ENCODE results near the gene CTBP2. TPM values are rescaled to one million over a fixed set of nuclear protein-coding genes. Genes with fewer than 3 reads are reported as not detected.

CTBP2 gene
- total RNA-seq, 1 donor from 2014 or later: 32.9 TPM

DNA sequence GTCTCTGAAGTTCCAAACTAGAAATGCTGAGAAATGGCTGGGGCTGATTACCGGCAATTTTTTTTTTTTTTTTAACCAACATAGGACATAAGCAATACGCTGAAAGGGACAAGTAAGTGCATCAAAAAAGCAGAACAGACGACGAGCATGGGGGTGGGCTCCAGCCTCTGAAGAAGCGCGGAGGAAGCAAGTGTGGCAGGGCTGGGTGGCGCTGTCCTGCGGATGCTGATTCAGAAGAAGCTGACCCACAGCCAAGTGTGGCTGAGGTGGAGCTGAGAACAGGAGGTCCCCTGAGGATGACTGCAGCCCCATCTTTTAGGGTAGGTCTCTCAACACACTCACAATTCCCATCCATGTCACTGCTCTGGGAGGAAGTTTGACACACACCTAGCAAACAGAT, 65.6 kb downstream of the CTBP2 start:
- H3K27ac ChIP-seq (ENCODE audit: low read depth, low read length): no peak overlapping the region
- no peaks in the 10 kb centered on the region for H3K9me3 ChIP-seq (ENCODE audit: control insufficient read depth in 3 of 3, low read length in 3 of 3)
- peaks cover 0 to 2% (median 0%) of the 10 kb centered on the region in 3 donors for H3K36me3 ChIP-seq (ENCODE audit: control insufficient read depth in 3 of 3, insufficient read depth in 3 of 3, low read length in 3 of 3)
- peaks cover 33 to 65% (median 44%) of the 10 kb centered on the region in 3 donors for H3K4me1 ChIP-seq (ENCODE audit: control insufficient read depth in 3 of 3, insufficient read depth in 3 of 3, low read length in 3 of 3)
- H3K27me3 ChIP-seq (ENCODE audit: control insufficient read depth in 3 of 3, insufficient read depth in 3 of 3, low read length in 3 of 3): no peaks in the 10 kb centered on the region
- no peak overlapping the region for H3K9ac ChIP-seq (ENCODE audit: low read depth in 1 of 3, low read length in 3 of 3)
- no peak overlapping the region for H3K4me3 ChIP-seq (ENCODE audit: low read length in 3 of 3)

DNA sequence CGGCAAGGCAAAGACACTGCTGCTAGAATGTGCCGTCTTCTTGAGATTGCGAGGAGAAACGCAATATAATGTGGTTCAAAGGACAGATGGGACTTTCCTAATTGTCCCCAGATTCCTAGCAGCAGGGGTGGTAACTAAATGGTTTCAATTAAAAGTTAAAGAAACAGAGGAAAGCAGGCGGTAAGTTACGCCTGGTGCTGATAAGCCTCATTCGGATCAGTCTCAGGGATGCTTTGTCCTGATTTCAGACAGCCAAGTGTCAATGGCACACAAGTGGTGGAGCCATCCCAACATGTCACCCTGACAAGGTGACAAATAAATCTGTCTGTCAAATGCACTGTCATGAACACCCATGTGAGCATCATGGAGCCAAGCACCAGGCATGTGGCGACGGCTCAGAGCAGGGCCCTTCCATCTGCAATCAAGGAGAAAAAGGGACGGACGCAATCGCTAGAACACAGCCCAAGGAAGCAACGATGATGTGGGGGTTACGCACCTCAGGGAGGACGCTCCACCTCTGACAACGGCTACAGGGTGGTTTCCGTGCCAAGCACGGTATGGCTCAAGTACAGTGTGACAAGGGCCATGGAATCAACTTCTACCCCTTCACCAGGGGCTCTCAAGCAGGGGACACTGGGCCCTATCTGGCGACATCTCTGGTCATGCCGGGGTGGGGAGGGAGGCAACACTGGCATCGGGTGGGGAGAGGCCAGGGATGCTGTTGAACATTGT, 66.2 kb downstream of the CTBP2 start:
- no peaks in the 10 kb centered on the region for H3K9me3 ChIP-seq (ENCODE audit: control insufficient read depth in 3 of 3, low read length in 3 of 3)
- peaks cover 40 to 70% (median 51%) of the 10 kb centered on the region in 3 donors for H3K4me1 ChIP-seq (ENCODE audit: control insufficient read depth in 3 of 3, insufficient read depth in 3 of 3, low read length in 3 of 3)
- peak overlapping the region in 2 of 3 donors; percentile 6 to 49 for H3K4me3 ChIP-seq (ENCODE audit: low read length in 3 of 3)
- H3K36me3 ChIP-seq (ENCODE audit: control insufficient read depth in 3 of 3, insufficient read depth in 3 of 3, low read length in 3 of 3): peaks cover 0 to 2% (median 0%) of the 10 kb centered on the region in 3 donors
- peak overlapping the region in 2 of 3 donors; percentile 18 to 58 for H3K9ac ChIP-seq (ENCODE audit: low read depth in 1 of 3, low read length in 3 of 3)
- H3K27me3 ChIP-seq (ENCODE audit: control insufficient read depth in 3 of 3, insufficient read depth in 3 of 3, low read length in 3 of 3): no peaks in the 10 kb centered on the region
- peak overlapping the region; percentile 45 for H3K27ac ChIP-seq (ENCODE audit: low read depth, low read length)

DNA sequence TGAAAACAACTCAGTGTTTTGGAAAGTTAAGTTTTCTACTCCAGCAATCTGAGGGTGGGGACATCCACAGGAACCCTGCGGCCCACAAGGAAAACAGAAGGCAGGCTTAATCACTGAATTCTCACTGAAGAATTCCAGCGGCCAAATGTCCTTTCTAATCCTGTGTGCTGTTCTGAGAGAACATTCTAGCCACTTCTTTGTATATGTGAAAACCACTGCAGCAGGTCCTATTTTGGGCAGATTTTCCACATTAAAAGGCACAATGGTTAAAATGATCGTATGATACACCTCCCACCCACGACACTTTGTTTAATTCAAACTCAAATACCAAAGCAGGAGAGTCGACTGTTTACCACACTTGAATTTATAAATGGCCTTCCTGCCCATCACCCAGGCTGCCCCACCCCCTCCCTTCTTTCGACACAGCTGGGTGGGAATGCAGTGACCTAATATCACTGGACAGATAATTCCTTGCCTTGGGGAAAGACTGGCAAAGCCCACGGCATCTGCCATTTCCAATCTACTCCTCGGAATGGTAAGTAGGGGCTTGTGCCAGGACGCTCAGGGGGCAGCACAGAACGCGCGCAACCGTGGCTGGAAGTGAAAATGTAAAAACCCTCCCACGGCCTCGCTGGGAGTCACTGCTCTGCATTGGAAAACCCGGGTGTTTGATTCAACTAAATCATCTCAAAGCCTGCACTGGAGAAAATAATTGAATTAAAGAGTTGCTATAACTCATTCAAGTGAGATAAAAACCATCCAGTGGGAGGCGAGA, 67.0 kb downstream of the CTBP2 start:
- Histone ChIP-seq H3K4me3 (ENCODE audit: low read length in 3 of 3) (peak overlapping the region in 2 of 3 donors; percentile 24 to 49), H3K4me1 (ENCODE audit: control insufficient read depth in 3 of 3, insufficient read depth in 3 of 3, low read length in 3 of 3) (peaks cover 41 to 63% (median 51%) of the 10 kb centered on the region in 3 donors), H3K36me3 (ENCODE audit: control insufficient read depth in 3 of 3, insufficient read depth in 3 of 3, low read length in 3 of 3) (peaks cover 0 to 2% (median 0%) of the 10 kb centered on the region in 3 donors), H3K9me3 (ENCODE audit: control insufficient read depth in 3 of 3, low read length in 3 of 3) (no peaks in the 10 kb centered on the region), H3K9ac (ENCODE audit: low read depth in 1 of 3, low read length in 3 of 3) (peak overlapping the region; percentile 18 to 58 (median 24)), H3K27me3 (ENCODE audit: control insufficient read depth in 3 of 3, insufficient read depth in 3 of 3, low read length in 3 of 3) (no peaks in the 10 kb centered on the region), H3K27ac (ENCODE audit: low read depth, low read length) (peak overlapping the region; percentile 45)

DNA sequence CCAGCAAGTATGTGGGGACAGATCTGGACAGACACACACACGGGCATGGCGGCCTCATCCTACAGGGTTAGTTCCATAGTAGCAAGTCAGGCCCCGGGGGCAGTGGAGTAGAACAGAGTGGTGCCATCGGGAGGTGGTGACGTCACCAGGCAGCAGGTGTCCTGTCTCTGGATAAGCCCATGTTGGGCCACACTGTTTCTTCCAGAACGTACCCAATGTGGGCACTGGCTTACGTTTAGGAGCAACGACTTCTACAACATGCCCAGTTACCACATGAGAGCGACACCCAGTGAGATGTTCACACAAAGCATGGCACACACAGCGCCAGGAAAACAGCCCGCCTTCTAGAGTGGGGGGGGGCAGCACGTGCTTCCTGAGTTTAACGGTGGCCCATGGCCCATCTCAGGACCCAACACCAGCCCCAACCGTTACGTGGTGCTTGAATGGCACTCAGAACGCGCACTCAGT, 67.8 kb downstream of the CTBP2 start:
- Histone ChIP-seq H3K9me3 (ENCODE audit: control insufficient read depth in 3 of 3, low read length in 3 of 3) (no peaks in the 10 kb centered on the region), H3K4me3 (ENCODE audit: low read length in 3 of 3) (peak overlapping the region in 1 of 3 donors; percentile 41), H3K36me3 (ENCODE audit: control insufficient read depth in 3 of 3, insufficient read depth in 3 of 3, low read length in 3 of 3) (peaks cover 2 to 3% (median 2%) of the 10 kb centered on the region in 3 donors), H3K27ac (ENCODE audit: low read depth, low read length) (peak overlapping the region; percentile 45), H3K4me1 (ENCODE audit: control insufficient read depth in 3 of 3, insufficient read depth in 3 of 3, low read length in 3 of 3) (peaks cover 41 to 61% (median 54%) of the 10 kb centered on the region in 3 donors), H3K9ac (ENCODE audit: low read depth in 1 of 3, low read length in 3 of 3) (peak overlapping the region in 1 of 3 donors; percentile 18), H3K27me3 (ENCODE audit: control insufficient read depth in 3 of 3, insufficient read depth in 3 of 3, low read length in 3 of 3) (no peaks in the 10 kb centered on the region)

DNA sequence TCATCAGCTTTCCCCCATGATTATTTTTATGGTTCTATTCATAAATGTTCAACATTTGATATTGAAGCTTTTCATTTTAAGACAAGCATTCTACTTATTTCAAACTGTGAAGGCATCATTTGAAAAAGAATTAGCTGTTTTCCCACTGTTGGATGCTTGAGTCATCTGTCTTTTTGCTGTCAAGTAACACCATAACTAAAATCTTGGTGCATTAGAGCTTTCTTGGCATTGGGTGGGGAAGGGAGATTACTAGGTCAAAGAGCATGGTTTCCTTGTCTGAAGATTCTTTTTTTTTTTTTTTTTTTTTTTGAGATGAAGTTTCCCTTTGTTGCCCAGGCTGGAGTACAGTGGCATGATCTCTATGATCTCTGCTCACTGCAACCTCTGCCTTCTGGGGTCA, 68.5 kb downstream of the CTBP2 start:
- H3K27ac ChIP-seq (ENCODE audit: low read depth, low read length): no peak overlapping the region
- no peak overlapping the region for H3K4me3 ChIP-seq (ENCODE audit: low read length in 3 of 3)
- peaks cover 0 to 7% (median 5%) of the 10 kb centered on the region in 3 donors for H3K36me3 ChIP-seq (ENCODE audit: control insufficient read depth in 3 of 3, insufficient read depth in 3 of 3, low read length in 3 of 3)
- H3K27me3 ChIP-seq (ENCODE audit: control insufficient read depth in 3 of 3, insufficient read depth in 3 of 3, low read length in 3 of 3): no peaks in the 10 kb centered on the region
- peaks cover 41 to 64% (median 56%) of the 10 kb centered on the region in 3 donors for H3K4me1 ChIP-seq (ENCODE audit: control insufficient read depth in 3 of 3, insufficient read depth in 3 of 3, low read length in 3 of 3)
- no peaks in the 10 kb centered on the region for H3K9me3 ChIP-seq (ENCODE audit: control insufficient read depth in 3 of 3, low read length in 3 of 3)
- H3K9ac ChIP-seq (ENCODE audit: low read depth in 1 of 3, low read length in 3 of 3): no peak overlapping the region

DNA sequence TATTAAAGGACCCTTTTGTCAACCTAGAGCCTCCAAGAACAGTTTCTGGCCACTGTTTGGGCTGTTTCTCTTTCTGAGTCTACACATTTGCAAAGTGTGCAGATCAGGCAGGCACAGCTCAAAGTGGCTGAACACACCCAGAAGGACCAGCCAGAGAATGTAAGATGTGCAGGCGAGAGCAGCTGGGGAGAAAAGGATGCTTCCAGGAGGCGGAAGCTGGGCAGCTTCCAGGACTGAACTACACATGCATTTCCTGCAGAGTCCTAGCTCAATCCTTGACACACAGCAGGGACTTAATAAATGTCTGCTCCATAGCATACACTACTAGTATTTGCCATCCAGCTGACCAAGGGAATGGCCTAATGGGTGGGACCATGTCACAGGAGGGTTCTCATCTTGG, 70.9 kb downstream of the CTBP2 start:
- no peak overlapping the region for H3K9ac ChIP-seq (ENCODE audit: low read depth in 1 of 3, low read length in 3 of 3)

DNA sequence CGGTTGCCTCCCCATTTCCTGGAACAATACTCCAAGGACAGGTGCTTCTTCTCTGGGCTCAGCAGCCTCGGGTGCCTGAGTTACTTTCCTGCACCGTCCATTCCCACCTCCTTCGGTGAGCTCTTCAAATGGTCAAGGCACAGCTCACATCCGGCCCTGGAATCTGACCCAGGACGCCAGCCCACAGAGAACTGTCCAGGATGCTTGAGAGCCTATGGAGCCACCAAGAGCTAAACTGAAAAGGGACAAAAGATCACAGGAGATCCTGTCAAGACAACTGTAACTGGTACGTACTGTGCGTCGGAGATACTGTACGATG, 72.5 kb downstream of the CTBP2 start:
- Histone ChIP-seq H3K9ac (ENCODE audit: low read depth in 1 of 3, low read length in 3 of 3) (no peak overlapping the region), H3K27ac (ENCODE audit: low read depth, low read length) (no peak overlapping the region), H3K36me3 (ENCODE audit: control insufficient read depth in 3 of 3, insufficient read depth in 3 of 3, low read length in 3 of 3) (peaks cover 0 to 7% (median 5%) of the 10 kb centered on the region in 3 donors), H3K27me3 (ENCODE audit: control insufficient read depth in 3 of 3, insufficient read depth in 3 of 3, low read length in 3 of 3) (no peaks in the 10 kb centered on the region), H3K4me3 (ENCODE audit: low read length in 3 of 3) (no peak overlapping the region), H3K9me3 (ENCODE audit: control insufficient read depth in 3 of 3, low read length in 3 of 3) (no peaks in the 10 kb centered on the region), H3K4me1 (ENCODE audit: control insufficient read depth in 3 of 3, insufficient read depth in 3 of 3, low read length in 3 of 3) (peaks cover 50 to 72% (median 62%) of the 10 kb centered on the region in 3 donors)

More for the DNA sequence above, 70.9 kb downstream of the CTBP2 start:
- Histone ChIP-seq H3K27ac (ENCODE audit: low read depth, low read length) (no peak overlapping the region), H3K27me3 (ENCODE audit: control insufficient read depth in 3 of 3, insufficient read depth in 3 of 3, low read length in 3 of 3) (no peaks in the 10 kb centered on the region), H3K4me3 (ENCODE audit: low read length in 3 of 3) (no peak overlapping the region), H3K4me1 (ENCODE audit: control insufficient read depth in 3 of 3, insufficient read depth in 3 of 3, low read length in 3 of 3) (peaks cover 50 to 72% (median 62%) of the 10 kb centered on the region in 3 donors), H3K9me3 (ENCODE audit: control insufficient read depth in 3 of 3, low read length in 3 of 3) (no peaks in the 10 kb centered on the region), H3K36me3 (ENCODE audit: control insufficient read depth in 3 of 3, insufficient read depth in 3 of 3, low read length in 3 of 3) (peaks cover 0 to 7% (median 5%) of the 10 kb centered on the region in 3 donors)

DNA sequence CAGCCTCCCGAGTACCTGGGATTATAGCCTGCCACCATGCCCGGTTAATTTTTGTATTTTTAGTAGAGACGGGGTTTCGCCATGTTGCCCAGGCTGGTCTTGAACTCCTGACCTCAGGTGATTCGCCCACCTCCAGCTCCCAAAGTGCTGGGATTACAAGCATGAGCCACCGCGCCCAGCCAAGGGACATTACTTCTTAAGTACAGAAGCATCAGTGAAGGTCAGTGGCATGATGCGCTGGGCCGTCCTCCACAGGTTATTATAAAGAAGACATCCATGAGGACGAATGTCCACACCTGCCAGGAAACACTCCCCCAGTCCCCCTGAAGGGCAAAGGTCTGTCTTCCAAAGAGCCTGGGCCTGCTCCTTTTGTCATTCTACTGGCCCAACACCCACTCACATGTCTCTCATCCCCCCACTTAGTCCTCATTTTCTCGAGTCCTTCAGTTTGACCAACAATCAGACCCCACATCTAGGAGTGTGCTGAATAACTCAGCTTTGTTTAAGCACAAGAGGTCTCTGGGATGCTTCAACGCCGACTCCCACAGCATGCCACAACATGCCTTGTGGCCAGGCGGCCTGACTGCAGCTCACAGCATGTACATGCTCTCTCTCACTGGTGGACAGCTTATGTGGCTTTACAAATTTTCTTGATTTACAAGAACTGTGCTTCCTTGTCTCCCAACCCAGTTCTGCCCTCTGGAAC, 73.0 kb downstream of the CTBP2 start:
- H3K4me3 ChIP-seq (ENCODE audit: low read length in 3 of 3): no peak overlapping the region
- H3K4me1 ChIP-seq (ENCODE audit: control insufficient read depth in 3 of 3, insufficient read depth in 3 of 3, low read length in 3 of 3): peaks cover 49 to 72% (median 62%) of the 10 kb centered on the region in 3 donors
- no peaks in the 10 kb centered on the region for H3K9me3 ChIP-seq (ENCODE audit: control insufficient read depth in 3 of 3, low read length in 3 of 3)
- no peak overlapping the region for H3K9ac ChIP-seq (ENCODE audit: low read depth in 1 of 3, low read length in 3 of 3)
- no peak overlapping the region for H3K27ac ChIP-seq (ENCODE audit: low read depth, low read length)
- no peaks in the 10 kb centered on the region for H3K27me3 ChIP-seq (ENCODE audit: control insufficient read depth in 3 of 3, insufficient read depth in 3 of 3, low read length in 3 of 3)
- H3K36me3 ChIP-seq (ENCODE audit: control insufficient read depth in 3 of 3, insufficient read depth in 3 of 3, low read length in 3 of 3): peaks cover 0 to 7% (median 5%) of the 10 kb centered on the region in 3 donors

DNA sequence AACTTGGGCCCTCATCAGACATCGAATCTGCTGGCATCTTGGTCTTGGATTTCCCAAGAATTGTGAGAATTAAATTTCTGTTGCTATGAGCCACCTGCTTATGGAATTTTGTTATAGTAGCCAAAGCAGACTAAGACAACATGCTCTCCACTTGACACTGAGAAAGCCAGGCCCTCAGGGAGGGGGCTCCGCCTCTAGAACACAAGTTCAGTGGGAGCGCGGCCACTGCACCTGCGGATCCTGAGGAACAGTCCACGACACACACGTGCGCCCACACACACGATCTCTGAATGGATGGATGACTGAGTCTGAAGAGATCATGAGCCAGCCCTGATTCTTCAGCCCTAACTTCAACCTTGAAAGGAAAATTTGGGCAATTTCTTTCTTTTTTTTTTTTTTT, 73.7 kb downstream of the CTBP2 start:
- no peak overlapping the region for H3K27ac ChIP-seq (ENCODE audit: low read depth, low read length)
- H3K36me3 ChIP-seq (ENCODE audit: control insufficient read depth in 3 of 3, insufficient read depth in 3 of 3, low read length in 3 of 3): peaks cover 0 to 7% (median 5%) of the 10 kb centered on the region in 3 donors
- no peak overlapping the region for H3K4me3 ChIP-seq (ENCODE audit: low read length in 3 of 3)
- H3K27me3 ChIP-seq (ENCODE audit: control insufficient read depth in 3 of 3, insufficient read depth in 3 of 3, low read length in 3 of 3): no peaks in the 10 kb centered on the region
- no peak overlapping the region for H3K9ac ChIP-seq (ENCODE audit: low read depth in 1 of 3, low read length in 3 of 3)
- H3K9me3 ChIP-seq (ENCODE audit: control insufficient read depth in 3 of 3, low read length in 3 of 3): no peaks in the 10 kb centered on the region
- peaks cover 55 to 72% (median 66%) of the 10 kb centered on the region in 3 donors for H3K4me1 ChIP-seq (ENCODE audit: control insufficient read depth in 3 of 3, insufficient read depth in 3 of 3, low read length in 3 of 3)

Measured in skeletal muscle tissue (tissue), 4 donors.